Hematopoietic multipotent progenitor cell treated with erythropoietin and hydrocortisone succinate and interleukin-3 and kit ligand, for 4 days (in vitro differentiated cells): ENCODE data around the gene PDK2.

ENCODE experiments used
- DNase-seq: peaks from one replicate; pipeline ENCODE4 v3.0.0-alpha.2; 2015

Gene PDK2

DNA sequence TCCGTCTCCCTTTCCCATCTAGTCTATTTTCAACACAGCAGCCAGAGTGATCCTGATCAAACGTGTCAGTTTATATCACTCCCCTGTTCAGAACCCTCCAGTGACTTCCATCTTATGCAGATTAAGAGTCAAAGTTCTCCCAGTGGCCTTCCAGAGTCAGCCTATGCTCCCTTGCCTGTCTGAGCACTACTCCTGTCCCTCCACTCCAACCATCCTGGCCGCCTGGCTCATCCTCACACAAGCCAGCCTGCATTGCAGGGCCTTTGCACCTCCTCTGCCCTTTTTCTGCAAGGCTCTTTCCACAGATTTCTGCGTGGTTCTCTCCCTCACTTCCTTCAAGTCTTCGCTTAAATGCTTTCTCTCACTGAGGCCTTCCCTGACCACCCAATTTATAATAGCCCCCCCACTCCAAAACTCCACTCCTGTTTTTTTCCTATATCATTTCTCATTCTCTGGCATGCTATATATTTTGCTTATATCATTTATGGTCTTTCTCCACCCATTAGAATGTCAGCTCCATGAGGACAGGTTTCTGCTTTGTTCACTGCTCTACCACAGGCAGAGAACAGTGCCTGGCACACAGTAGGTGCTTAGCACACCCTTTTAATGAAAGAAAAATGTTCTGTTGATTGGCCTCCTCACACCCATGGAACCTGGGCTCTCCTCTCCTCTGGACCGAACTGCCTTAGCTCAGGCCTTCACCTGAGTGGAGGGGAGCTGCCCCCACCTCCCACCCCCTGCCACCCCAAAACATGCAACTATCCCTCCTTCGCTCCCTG lies 25.5 kb downstream of the PDK2 start:
- no peak for DNase-seq

DNA sequence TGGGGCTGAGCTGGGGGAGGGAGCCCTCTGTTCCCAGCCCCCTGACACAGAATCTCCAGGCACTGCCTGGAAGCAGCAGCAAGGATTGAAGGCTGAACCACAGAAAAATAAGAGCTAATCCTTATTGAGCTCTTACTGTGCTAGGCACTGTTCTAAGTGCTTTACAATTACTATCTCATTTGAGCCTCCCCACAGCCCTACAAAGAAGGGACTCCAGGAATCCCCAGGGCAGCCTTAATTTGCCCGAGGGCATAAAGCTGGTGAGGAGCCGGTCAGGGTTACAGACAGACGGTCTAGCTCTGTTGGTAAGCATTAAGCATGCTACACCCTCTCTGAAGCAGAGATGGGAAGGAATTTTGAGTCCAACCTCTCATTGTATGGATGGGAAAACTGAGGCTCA lies 27.8 kb downstream of the PDK2 start:
- no peak for DNase-seq

DNA sequence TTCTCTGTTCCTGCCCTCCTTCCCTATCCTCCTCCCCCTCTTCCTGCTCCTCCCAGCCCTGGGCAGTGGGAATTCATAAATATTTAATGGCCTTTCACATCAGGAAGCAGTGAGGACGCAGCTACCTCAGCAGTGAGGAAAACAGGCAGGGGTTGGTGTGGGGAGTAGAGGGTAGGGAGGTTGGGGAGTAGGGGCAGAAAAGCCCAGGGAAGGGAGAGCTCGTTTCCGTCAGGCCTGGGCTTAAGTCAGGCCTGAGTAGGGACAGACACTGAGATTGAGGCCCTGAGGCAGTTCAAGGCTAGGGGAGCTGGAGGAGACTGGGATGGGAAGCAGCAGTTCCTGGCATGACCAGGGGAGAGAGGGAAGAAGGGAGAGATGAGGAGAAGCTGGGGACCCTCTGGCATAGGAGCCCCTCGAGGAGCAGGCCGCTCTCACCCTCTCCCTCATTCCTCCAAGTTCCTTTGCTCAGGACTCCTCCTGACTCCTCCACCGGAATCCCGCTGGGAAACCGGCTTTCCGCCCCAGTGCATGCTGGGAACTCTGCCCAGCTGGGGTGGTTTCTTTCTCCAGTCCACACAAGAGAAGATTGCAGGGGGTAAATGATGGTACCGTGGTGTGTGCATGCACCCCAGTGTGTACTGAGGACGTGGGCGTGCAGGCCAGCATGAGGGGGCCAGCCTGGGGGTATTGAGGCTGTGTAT lies 28.6 kb downstream of the PDK2 start:
- no peak for DNase-seq

DNA sequence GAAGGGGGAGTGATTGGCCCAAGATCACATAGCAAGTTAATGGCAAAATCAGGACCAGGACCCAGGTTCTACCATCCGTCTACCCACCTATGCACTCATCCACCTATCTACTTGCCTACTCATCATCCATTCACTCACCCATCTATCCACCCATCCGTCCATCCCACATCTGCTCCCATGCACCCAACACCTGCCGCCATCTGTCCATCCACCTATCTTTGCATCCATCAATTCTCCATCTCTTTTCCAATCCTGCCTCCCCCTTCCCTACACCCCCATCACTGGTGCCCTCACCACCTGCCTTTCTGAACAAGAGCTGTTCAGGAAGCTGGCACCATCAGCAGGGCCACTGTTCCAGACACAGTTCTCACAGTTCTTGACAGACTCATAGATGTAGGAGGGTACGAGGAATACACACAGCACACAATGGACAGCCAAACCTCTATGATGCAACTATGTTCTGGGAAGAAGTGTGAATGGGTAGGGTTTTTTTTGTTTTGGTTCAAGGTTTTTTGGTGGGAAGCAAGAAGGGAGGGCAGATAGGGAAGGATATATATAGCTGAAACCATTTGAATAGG lies 30.4 kb downstream of the PDK2 start:
- DNase-seq, result no peak

DNA sequence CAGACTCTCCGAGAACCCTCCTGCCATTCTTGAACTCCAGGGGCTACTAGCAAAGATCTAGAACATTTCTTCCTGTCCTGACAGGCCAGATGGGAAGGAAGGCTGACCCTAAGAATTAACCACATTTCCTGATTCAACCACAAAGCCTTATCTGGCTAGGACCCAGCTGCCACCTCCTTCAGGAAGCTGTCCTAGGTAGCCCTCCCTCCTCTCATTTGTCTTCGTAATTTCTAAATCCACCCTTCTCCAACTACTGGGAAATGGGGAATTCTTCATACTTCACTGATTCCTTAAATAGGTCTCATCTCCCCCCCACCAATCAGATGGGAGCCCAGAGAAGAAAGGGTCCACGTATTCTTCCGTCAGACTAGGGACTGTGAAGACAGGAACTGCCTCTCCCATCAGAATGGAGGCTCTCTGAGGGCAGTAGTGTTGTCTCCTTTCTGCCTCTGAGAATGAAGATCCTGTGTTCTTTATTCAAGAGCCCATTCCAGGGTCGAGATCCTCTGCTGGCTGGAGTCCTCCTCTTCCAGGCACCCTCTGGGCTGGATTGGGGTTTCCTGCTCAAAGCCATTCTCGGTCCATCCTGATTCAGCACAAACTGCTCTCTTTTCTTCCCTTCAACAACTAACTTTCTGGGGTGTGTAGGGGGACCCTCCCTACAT lies 32.7 kb downstream of the PDK2 start:
- DNase-seq, result peak; percentile 90

DNA sequence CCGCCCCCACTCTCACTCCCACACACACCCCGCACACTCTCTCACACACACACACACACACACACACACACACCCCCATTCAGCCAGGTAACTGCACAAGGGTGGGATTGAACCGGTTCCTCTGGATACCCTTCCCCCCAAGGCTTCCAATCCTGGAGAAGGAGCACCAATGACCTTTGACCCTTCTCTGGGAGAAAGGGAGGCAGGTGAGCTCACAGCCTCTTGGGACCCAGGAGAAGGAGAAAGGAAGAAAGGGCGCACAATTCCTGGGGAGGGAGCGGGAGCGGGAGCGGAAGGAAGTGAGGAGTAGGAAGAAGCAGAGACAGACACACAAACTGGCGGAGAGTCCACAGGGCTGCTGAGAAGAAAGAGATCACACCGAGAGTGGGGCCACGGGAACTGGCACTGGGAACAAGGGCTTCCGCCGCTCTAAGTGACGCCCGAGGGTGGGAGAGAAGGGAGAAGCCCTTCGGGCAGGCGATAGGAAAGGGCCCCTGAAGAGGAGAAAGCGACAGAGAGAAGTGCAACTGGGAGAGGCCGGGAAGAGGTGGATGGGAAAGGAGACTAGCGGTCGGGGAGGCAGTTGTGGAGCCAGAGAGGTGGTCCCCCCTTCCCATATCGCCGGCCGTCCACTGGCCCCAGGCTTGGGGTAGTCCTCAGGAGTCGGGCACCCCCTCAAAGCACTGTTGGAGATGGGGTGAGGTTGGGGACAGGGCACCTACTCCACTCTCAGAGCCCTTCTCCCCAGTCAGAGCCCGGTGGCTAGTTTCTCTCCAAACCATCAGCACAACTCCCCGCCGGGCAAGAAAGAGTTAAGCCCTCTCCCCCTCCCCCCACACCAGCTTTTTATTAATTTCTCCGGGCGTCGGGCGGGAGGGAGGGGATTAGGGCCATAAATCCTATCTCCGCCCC lies 33.5 kb downstream of the PDK2 start:
- no peak for DNase-seq

DNA sequence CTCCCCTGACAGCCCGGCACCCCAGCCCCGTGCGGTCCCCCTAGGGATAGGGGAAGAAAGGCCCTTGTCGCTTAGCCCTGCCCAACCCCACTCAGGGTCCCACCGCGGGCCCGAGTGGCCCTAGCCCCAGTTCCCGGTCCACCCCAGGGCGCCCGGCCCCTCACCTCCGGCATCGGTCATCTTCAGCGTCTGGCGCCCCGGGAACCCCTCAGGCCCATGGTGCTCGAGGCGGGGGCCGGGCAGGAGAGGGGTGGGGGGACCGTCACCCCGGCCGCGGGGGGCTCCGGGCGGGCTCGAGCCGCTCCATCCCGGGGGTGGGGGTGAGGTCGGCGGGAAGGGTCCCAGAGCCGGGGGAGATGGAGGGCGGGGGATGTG lies 34.2 kb downstream of the PDK2 start:
- no peak for DNase-seq

DNA sequence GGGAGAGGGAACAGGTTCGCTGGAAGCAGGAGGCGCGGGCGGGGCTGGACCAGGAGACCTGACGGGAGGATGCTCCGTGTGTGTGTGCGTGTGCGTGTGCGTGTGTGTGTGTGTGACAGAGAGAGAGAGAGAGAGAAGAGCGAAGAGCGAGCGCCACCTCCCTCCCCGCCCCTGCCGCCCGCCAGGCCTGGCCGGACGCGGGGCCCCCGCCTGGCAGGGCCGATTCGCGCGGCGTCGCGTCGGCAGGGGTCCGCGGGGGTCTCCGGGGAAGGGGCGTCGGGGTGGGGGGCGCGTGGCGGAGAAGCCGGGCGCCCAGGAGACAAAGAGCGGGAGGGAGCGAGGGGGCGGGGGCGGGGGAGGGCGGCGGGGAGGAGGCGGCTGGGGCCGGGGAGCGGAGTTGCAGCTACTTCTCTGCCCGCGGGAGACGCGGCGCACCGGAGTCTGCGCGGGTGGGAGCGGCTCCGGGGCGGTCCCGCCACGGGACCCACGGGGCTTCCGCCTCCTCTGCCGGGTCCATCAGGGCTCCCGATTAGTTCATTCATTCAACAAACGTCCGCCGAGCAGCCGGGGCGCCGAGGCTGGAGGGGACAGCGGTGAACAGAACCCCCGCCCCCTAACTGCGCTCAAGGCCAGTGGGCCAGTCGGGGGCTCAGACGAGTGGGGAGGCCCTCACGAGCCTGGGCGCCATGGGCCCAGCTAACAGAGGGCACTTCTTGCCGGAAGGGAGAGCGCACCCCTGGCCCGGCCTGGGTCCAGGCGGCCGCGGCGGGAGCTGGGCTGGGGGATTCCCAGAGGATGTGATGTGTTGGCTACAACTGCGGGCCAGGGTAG lies 34.8 kb downstream of the PDK2 start, which contains the start of gene SAMD14:
TSS of gene SAMD14 (minus strand) at position 433 of the 831 bp plus-strand sequence. CDS start 5,201 bp downstream, outside the sequence.
- DNase-seq, result peak; percentile 61

DNA sequence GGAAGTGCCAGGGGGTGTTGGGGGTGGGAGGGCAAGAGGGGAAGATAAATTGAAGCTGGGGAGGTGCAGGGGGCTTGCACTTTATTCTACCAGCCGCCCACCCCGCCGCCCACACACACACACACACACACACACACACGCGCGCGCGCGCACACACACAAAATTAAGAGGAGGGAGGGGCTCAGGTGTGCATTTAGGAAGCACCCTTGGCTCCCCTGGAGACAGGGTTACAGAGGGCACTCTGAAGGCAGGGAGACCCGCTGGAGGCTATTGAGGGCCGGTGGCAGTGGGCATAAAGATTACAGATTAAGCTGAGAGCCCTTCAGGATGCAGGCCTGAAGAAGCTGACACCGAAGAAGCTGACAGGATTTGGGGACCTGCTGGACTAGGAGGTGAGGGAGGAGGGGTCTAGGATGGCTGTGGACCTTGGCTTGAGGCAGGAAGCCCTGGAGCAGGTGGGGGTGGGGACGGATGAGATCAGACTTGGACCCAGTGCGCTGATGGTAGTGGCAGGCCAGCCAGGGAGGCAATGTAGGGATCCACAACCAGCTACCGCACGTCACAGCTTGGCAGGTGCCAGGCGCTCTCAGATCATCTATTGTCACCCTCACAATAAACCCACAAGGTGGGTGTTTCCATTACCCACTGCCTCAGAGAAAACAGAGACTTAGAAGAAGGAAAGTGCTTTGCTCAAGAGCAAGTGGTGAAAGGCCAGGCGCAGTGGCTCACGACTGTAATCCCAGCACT lies 35.6 kb downstream of the PDK2 start:
- DNase-seq, result no peak

DNA sequence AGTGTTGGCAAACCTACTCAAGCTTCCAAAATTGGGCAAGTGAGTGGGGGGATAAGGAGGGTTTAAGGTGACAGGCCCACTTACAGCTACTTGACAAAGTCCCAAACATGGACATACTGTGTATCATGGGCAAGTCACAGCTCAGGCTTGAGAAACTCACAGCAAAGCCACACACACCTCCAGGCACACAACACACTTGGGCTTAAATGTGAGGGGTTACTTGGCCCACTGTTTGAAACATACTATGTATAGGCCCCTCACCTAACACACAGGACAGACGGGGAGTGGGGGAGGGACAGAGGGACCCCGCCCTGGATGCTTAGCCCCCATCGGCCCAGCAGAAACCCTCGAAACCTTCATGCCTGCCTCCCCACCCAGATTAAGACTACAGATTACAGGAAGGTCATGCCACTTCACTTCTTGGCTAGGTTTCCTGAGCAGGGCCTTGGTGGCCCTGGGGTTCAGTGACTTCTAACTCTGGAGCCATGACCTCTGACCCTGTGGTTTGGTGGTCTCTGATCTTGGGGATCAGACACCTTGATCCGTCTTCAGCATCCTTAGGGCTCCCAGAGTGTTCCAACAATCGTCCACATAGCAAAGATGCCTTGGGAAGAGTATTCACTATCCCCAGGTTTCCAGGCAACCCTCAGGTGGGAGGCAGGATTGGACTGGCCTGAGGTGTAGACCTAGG lies 37.1 kb downstream of the PDK2 start:
- DNase-seq, result no peak

DNA sequence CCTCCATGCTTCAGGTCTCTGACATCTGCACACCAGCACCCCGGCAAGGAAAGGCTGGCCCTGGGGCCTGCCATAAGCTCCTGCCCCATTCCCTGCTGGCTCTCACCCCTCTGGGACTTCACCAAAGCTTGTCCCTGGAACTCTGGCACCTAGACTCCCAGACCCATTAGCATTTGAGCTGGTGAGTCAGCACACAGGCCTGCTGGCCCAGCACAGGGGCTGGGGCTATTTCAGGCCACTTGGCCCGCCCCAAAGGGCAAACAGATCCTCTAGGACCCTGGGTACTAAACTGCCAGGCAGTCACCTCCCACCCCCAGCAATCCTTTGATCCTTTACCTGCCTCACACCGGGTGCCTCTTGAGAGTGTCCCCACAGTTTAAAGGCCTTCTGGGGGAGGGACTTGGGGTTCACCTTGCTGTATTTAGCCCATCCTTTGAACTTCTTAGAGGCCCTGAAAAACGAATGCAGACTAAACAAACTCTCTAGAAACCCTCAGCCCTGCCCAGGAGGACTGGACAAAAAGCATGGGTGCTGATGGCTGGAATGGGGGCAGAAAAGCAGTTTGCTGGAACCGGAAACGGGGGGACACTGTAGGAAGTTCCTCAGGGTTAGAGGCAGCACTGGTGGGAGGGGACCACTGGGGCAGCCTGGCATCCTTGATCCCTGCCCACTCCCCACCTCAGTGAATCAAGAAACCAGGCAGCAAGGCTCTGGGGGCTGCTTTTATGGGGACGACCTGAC lies 38.0 kb downstream of the PDK2 start:
- DNase-seq, result no peak

DNA sequence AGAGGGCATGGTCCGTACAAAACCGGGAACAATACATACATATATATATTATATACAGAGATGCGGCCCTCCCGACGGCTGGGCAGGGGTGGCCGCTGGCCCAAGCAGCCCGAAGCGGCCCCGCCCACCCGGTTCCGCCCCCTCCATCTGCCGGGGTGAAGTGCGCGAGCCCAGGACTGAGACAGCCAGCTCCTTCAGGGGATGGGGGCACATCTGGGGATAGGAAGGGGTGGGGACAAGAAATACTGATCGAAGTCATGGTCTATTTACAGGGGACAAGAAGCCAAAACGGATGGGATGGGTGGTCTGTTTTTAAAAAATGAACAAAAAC lies 38.6 kb downstream of the PDK2 start:
- no peak for DNase-seq

DNA sequence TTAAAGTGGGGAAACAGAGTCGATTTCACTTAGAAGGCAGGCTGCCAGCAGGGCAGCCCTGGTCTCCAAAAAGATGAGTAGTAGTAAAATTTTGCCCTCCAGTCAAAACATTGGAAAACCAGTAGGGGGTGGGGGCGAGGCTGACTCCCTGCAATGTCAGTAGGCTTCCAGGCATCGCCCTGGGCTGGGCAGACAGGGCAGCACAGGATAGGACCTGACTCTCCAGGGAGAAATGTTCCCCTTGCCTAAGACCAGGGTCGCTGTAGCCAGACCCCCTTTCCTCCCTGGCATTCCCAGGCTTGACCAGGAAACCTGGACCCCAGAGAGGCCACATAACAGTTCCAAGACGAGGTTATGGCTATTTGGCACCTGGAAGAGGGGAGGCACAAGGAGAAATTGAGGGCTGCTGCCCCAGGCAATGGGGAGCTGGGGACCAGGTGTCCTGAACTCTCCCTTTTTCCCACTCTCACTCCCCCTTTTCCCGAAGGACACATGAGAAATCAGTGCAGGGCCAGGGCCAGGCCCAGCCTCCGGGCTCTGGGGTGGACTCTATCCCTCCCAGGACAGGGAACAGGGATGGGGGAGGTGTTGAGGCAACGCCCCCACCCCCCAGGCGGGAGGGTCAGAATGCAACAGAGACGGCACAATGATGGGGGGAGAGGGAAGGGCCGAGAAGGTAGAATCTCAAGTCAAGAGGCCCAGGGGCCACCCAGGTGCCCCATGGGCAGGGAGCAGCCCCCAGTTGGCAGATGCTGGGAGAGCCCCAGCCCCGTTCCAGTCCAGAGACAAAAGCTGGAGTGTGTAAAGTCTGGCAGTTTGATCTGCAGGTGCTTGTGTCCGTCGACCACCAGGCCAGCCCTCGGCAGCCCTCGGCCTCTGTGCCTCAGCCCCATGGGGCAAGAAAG lies 39.3 kb downstream of the PDK2 start:
- no peak for DNase-seq

DNA sequence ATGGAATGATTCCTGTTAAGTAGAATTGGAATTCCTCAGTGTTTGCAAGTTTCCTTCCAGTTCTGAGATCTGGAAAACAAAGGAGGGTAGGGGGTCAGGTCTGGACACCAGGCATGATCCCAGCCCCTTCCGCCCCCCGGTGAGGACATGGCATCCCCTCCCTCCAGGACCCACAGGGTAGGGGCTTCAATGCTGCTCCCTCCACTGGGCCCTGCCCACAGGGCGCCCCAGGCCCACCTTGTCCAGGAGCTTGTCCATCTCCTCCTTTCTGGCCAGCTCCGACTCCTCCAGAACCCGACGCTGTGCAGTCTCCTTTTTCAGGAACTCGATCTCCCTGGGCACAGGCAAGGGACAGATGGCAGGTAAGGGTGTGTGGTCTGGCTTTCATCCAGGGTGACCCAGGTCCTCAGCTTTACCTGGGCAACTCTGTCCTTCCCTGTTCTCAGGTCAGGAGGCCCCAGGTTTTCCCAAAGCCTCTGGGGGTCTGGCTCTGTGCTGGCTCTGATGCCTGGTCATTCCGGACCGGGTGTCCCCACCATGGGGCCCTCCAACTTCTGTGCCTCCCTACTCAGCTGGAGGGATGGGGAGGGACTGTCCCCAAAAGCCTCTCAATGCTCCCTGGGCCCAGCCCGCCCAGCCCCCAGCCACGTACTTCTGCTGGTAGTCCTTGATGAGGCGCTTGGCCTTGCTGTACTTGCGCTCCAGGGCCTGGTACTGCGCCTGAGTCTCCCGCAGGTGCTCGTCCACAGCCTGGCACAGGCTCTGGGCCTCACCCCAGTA lies 40.4 kb downstream of the PDK2 start:
- no peak for DNase-seq

DNA sequence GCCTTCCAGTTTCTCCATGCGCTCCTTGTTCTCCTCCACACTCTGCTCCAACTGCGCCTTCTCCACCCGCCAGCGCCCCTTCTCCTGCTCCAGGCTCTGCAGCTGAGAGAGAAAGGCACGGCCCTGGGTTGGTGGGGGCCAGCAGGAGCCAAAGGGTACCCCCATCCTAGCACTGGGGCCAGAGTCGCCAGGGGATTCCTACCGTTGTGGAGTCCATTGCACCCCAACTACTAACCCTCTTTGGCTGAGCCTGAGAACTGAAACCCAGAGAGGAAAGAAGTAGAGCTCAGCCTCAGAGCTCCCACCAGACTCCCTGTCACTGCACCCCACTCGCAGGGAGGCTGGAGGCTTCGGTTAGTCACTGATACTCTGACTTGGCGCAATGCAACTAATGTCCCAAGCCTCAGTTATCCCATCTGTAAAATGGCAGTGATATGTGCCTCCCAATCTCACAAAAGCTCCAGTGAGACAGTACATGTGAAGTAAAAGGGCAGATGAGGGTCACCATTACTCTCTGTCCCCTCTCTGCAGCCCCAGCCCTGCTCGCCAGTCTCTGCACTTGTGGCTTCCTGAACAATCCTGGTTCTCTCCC lies 41.0 kb downstream of the PDK2 start:
- DNase-seq, result no peak

DNA sequence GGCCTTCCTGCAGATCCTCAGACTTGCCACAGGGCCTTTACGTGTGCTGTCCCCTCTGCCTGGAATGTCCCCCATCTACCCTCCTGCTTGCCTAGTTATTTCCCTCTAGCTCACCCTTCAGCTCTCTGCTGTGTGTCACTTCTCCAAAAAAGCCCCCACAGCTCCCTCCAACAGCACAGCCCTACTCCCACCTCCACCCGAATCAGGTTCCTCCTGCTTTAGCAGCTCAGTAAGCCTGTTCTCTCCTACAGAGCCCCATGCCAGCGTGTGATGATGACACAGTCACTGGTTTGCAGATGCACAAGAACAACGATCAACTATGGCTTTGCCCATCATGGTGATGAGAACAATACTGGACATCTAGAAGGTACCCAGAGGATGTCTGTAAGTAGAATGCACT lies 41.9 kb downstream of the PDK2 start:
- no peak for DNase-seq

DNA sequence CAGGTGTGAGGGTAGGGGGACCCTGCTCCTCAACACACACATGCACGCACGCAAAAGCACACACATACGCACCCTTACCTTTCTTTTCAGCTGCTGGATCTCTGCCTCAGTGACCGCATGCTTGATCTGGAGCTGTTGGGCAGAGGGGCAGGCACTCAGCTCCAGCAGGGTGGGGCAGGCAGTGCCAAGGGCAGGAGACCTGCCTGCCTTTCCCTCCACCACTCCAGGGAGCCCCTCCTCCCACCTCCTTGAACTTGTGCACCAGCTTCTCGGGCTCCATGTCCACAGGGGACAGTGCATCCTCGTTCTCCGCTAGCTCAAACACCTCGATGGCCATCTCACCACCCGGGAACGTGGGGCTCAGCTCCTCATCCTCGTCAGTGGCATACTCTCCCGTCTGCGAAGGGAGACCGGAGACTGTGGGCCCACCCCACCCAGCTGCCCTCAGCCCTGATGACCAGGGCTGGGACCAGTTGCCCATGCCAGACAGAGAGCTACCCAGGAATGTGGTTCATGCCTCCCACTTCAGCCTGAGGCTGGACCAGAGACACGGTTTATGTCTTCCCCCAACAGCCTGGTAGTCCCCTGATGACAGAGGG lies 44.1 kb downstream of the PDK2 start:
- no peak for DNase-seq
